Measurements from ENCODE around the gene TMEM255B.

The TMEM255B gene

DNA sequence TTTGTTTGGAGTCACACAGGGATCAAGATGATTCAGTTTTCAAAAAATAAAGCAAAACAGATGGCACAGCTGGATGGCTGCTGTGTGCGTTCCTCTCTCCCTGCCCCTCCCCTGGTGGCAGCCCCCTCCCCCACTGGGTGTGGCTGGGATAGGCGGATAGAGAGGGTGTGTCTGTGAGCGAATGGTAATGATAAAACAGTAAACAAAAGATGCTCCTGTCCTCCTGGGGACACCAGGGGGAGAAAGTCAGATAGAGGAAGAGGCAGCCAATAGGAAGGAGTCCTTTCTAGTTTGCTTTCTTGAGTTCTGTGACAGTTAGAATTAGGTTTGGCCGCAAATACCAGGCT, 6.5 kb downstream of the TMEM255B start:
- no peak for TF ChIP-seq CTCF (IDR thresholded peaks at IDR 0.05; ENCODE audit: borderline replicate concordance, insufficient read depth, low read depth, low read length)
- no peak overlapping the region for H3K4me3 ChIP-seq (ENCODE audit: low read depth, low read length)

- no peak for TF ChIP-seq CTCF (IDR thresholded peaks at IDR 0.05; ENCODE audit: borderline replicate concordance, insufficient read depth, low read depth, low read length)
These were observed 7.2 kb downstream of the TMEM255B start for GRCh38 chr13:113766035-113766800.

DNA sequence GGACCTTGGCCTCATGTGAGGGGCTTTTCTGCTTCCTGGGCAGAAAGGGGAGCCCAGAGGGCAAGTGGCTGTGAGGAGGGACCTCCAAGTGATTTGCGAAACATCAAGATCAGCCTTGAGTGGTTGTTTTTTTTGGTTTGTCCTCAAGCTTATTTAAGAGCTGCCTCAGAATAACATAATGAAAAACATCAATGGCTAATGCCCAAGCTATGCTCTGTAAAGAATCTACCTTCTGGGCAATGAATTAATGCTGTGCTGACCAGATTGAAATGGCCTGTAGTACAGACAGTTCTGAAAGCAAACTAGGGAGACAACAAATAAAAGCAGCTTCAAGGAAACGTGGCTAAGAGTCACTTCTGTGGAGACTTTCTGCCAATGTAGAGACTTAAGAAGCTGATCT, 8.3 kb downstream of the TMEM255B start:
- H3K4me3 ChIP-seq (ENCODE audit: low read depth, low read length) = no peak overlapping the region
- TF ChIP-seq CTCF (IDR thresholded peaks at IDR 0.05; ENCODE audit: borderline replicate concordance, insufficient read depth, low read depth, low read length) = no peak

More at GRCh38 chr13:113766035-113766800, 7.2 kb downstream of the TMEM255B start:
- H3K4me3 ChIP-seq (ENCODE audit: low read depth, low read length) = no peak overlapping the region

GRCh38 chr13:113768018-113768905, 9.2 kb downstream of the TMEM255B start:
- no peak overlapping the region for H3K4me3 ChIP-seq (ENCODE audit: low read depth, low read length)
- no peak for TF ChIP-seq CTCF (IDR thresholded peaks at IDR 0.05; ENCODE audit: borderline replicate concordance, insufficient read depth, low read depth, low read length)

DNA sequence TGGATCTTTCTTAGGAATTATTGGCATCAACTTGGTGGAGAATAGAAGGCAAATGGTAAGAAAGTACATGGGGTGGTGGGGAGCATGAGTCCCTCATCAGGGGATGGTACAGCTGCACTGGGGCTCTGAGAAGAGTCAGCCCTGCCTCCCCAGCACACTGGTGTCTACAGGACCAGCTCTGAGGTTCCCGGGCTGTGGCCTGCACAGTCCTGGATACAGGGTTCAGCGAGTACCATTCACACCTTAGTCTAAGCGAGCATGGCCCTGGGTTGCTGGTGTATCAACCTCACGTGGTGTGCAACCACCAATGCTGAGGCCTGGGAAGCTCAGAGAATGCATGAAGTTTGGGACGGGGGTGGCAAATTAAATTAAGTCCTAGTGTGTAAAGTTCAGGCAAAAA, 10.1 kb downstream of the TMEM255B start:
- no peak overlapping the region for H3K4me3 ChIP-seq (ENCODE audit: low read depth, low read length)
- TF ChIP-seq CTCF (IDR thresholded peaks at IDR 0.05; ENCODE audit: borderline replicate concordance, insufficient read depth, low read depth, low read length) = no peak

DNA sequence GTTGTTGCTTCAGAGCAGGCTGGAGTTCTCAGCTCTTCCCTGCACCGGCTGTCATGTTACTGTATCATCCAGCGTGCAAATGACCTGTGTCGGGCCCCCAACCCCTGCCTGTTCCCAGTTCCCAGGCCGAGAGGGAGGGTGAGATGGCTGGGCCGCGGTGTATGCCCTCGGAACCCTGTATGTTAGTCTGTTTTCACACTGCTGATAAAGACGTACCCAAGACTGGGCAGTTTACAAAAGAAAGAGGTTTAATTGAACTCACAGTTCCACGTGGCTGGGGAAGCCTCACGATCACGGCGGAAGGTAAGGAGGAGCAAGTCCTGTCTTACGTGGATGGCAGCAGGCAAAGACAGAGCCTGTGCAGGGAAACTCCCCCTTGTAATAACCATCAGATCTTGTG, 10.9 kb downstream of the TMEM255B start:
- no peak for TF ChIP-seq CTCF (IDR thresholded peaks at IDR 0.05; ENCODE audit: borderline replicate concordance, insufficient read depth, low read depth, low read length)
- H3K4me3 ChIP-seq (ENCODE audit: low read depth, low read length) = no peak overlapping the region
